Activated naive CD4-positive, alpha-beta T cell treated with anti-CD3 and anti-CD28 coated beads, Interleukin-2, amount 50 U/mL, for 24 hours (primary cell): Measurements from ENCODE around the gene HOXA3.

Source experiments
- H3K27ac Mint-ChIP-seq: one replicate; pipeline ENCODE4 v1.8.0; 2021; ENCODE audit warnings: mild to moderate bottlenecking, mixed read lengths
- H3K27me3 Mint-ChIP-seq: one replicate; pipeline ENCODE4 v1.8.0; 2021; ENCODE audit warnings: mixed read lengths
- H3K36me3 Mint-ChIP-seq: one replicate; pipeline ENCODE4 v1.8.0; 2021; ENCODE audit warnings: mixed read lengths
- H3K4me1 Mint-ChIP-seq: one replicate; pipeline ENCODE4 v1.8.0; 2021; ENCODE audit warnings: mixed read lengths
- H3K4me3 Mint-ChIP-seq: one replicate; pipeline ENCODE4 v1.8.0; 2021; ENCODE audit warnings: mild to moderate bottlenecking, mixed read lengths
- H3K9me3 Mint-ChIP-seq: one replicate; pipeline ENCODE4 v1.8.0; 2021; ENCODE audit warnings: mixed read lengths

HOXA3 gene

GRCh38 chr7:27165996-27166530, 13.7 kb upstream of the HOXA3 start:
- Mint-ChIP-seq H3K36me3 (peaks cover 2% of the 10 kb centered on the region), H3K27me3 (peaks cover 56% of the 10 kb centered on the region), H3K4me3 (peak overlapping the region; percentile 57), H3K9me3 (no peaks in the 10 kb centered on the region), H3K27ac (peak overlapping the region; percentile 81), H3K4me1 (peaks cover 24% of the 10 kb centered on the region)

DNA sequence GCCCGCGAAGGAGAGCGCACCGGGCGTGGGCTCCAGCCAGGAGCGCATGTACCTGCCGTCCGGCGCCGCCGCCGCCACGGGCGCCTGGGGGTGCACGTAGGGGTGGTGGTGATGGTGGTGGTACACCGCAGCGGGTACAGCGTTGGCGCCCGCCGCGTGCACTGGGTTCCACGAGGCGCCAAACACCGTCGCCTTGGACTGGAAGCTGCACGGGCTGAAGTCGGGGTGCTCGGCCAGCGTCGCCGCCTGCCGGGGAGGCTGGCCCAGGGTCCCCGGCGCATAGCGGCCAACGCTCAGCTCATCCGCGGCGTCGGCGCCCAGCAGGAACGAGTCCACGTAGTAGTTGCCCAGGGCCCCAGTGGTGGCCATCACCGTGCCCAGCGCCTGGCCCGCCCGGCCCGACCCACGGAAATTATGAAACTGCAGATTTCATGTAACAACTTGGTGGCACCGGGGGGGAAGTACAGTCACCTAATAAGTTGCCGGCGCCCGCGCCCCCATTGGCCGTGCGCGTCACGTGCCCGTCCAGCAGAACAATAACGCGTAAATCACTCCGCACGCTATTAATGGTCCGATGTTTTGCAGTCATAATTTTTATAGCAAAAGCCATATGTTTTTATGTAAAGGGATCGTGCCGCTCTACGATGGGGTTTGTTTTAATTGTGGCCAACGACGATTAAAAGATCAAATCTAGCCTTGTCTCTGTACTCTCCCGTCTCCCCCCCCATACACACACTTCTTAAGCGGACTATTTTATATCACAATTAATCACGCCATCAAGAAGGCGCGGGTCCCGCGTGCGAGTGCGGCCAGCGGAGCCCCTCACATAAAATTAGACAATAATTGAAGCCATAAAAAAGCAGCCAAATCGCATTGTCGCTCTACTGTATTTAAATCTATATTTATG, 13.0 kb upstream of the HOXA3 start, which contains the start of gene HOXA9:
TSS of gene HOXA9 (minus strand) at position 449 of the 907 bp plus-strand sequence. CDS start at position 369, 80 bp downstream.
- H3K9me3 Mint-ChIP-seq: no peaks in the 10 kb centered on the region
- H3K27me3 Mint-ChIP-seq: peaks cover 53% of the 10 kb centered on the region
- peak within 1 kb of the TSS; percentile 57 for H3K4me3 Mint-ChIP-seq
- H3K36me3 Mint-ChIP-seq: peaks cover 2% of the 10 kb centered on the region
- H3K27ac Mint-ChIP-seq: peak within 1 kb of the TSS; percentile 81
- peaks cover 22% of the 10 kb centered on the region for H3K4me1 Mint-ChIP-seq

- Mint-ChIP-seq H3K27ac (peak overlapping the region; percentile 62), H3K27me3 (peaks cover 55% of the 10 kb centered on the region), H3K9me3 (no peaks in the 10 kb centered on the region), H3K4me3 (no peak overlapping the region), H3K4me1 (peaks cover 27% of the 10 kb centered on the region), H3K36me3 (peaks cover 2% of the 10 kb centered on the region)
Measured at GRCh38 chr7:27164367-27165088, 12.1 kb upstream of the HOXA3 start.

DNA sequence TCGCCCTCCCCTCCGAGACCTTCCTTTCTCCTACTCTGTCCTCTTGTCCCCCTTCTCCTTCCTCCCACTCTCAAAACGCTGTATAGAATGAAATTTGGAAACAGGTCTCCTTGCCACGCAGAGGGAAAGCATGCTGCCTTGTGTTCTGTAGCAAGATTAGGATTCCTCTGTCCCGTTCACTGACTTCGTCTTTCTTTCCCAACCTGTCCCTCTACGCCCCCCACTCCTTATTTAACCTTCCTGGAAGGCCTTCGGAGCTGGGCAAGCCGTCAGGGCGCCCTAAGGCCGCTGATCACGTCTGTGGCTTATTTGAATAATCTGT, 11.6 kb upstream of the HOXA3 start:
- no peaks in the 10 kb centered on the region for H3K9me3 Mint-ChIP-seq
- peak overlapping the region; percentile 55 for H3K27ac Mint-ChIP-seq
- peaks cover 27% of the 10 kb centered on the region for H3K4me1 Mint-ChIP-seq
- peaks cover 2% of the 10 kb centered on the region for H3K36me3 Mint-ChIP-seq
- no peak overlapping the region for H3K4me3 Mint-ChIP-seq
- H3K27me3 Mint-ChIP-seq: peaks cover 59% of the 10 kb centered on the region

- Mint-ChIP-seq H3K27ac (peak overlapping the region; percentile 48), H3K4me1 (peaks cover 25% of the 10 kb centered on the region), H3K27me3 (peaks cover 58% of the 10 kb centered on the region), H3K4me3 (no peak overlapping the region), H3K36me3 (no peaks in the 10 kb centered on the region), H3K9me3 (no peaks in the 10 kb centered on the region)
Measured at GRCh38 chr7:27163288-27164044, 11.1 kb upstream of the HOXA3 start.

DNA sequence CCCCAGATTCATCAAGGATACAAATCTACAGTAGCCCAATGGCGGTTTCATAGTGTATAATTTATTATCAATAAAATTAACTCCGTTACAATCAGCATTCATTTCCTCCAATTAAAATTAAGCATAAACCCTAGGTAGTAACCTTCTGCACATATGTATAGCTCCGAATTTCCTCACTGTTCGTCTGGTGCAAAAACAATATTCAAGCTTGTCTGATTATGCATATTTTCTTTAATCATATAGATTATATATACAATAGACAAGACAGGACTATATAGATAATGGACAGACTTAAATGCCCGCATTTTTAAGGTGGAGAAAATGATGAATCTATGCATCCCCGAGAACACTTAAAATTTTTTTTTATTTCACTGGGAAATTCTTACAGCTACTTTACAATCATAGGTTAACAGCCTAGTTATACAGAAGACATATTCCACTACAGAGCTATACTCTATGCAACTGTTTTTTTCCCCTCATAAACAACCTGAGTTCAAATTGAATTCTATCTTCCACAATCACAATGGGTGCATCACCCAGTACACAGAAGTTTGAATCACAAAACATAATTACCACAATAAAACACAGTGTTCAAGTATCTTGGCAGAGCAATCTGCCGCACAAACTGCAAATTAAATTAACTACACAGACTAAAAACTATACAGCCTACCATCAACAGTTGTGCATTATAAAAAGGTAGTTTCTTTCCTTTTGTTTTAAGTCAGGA, 10.3 kb upstream of the HOXA3 start:
- Mint-ChIP-seq H3K27ac (no peak overlapping the region), H3K27me3 (peaks cover 58% of the 10 kb centered on the region), H3K9me3 (no peaks in the 10 kb centered on the region), H3K4me3 (no peak overlapping the region), H3K4me1 (peaks cover 31% of the 10 kb centered on the region), H3K36me3 (no peaks in the 10 kb centered on the region)

- Mint-ChIP-seq H3K4me3 (no peak overlapping the region), H3K27ac (no peak overlapping the region), H3K9me3 (no peaks in the 10 kb centered on the region), H3K27me3 (peaks cover 58% of the 10 kb centered on the region), H3K36me3 (no peaks in the 10 kb centered on the region), H3K4me1 (peaks cover 26% of the 10 kb centered on the region)
Measured at GRCh38 chr7:27161721-27162560, 9.6 kb upstream of the HOXA3 start.

GRCh38 chr7:27161214-27161720, 8.9 kb upstream of the HOXA3 start:
- Mint-ChIP-seq H3K9me3 (no peaks in the 10 kb centered on the region), H3K27me3 (peaks cover 62% of the 10 kb centered on the region), H3K36me3 (no peaks in the 10 kb centered on the region), H3K4me1 (peaks cover 28% of the 10 kb centered on the region), H3K27ac (no peak overlapping the region), H3K4me3 (peak overlapping the region; percentile 78)

GRCh38 chr7:27160546-27161213, 8.3 kb upstream of the HOXA3 start:
- H3K9me3 Mint-ChIP-seq: no peaks in the 10 kb centered on the region
- H3K4me1 Mint-ChIP-seq: peaks cover 29% of the 10 kb centered on the region
- no peak overlapping the region for H3K27ac Mint-ChIP-seq
- no peaks in the 10 kb centered on the region for H3K36me3 Mint-ChIP-seq
- H3K27me3 Mint-ChIP-seq: peaks cover 60% of the 10 kb centered on the region
- peak overlapping the region; percentile 78 for H3K4me3 Mint-ChIP-seq

DNA sequence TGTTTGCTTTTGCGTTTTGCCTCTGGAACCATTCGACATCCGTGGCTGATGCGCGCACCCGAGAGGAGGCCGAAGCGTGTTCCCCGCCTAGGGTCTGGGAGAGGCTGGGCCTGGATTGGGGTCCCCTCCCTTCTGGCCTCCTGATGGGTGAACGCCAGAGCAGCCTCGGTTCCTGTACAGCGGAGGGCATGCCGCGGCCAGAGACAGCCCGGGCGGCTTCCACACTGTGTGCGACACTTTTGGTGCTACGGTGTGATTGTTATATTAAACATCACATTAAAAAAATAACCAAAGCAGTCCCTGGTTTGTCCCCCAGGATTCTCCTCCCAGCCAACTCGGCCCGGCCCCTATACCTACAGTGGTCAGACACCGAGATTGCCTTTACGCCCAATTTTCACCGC, 7.8 kb upstream of the HOXA3 start:
- H3K36me3 Mint-ChIP-seq: no peaks in the 10 kb centered on the region
- peaks cover 31% of the 10 kb centered on the region for H3K4me1 Mint-ChIP-seq
- peak overlapping the region; percentile 74 for H3K4me3 Mint-ChIP-seq
- no peak overlapping the region for H3K27ac Mint-ChIP-seq
- peaks cover 63% of the 10 kb centered on the region for H3K27me3 Mint-ChIP-seq
- H3K9me3 Mint-ChIP-seq: no peaks in the 10 kb centered on the region

DNA sequence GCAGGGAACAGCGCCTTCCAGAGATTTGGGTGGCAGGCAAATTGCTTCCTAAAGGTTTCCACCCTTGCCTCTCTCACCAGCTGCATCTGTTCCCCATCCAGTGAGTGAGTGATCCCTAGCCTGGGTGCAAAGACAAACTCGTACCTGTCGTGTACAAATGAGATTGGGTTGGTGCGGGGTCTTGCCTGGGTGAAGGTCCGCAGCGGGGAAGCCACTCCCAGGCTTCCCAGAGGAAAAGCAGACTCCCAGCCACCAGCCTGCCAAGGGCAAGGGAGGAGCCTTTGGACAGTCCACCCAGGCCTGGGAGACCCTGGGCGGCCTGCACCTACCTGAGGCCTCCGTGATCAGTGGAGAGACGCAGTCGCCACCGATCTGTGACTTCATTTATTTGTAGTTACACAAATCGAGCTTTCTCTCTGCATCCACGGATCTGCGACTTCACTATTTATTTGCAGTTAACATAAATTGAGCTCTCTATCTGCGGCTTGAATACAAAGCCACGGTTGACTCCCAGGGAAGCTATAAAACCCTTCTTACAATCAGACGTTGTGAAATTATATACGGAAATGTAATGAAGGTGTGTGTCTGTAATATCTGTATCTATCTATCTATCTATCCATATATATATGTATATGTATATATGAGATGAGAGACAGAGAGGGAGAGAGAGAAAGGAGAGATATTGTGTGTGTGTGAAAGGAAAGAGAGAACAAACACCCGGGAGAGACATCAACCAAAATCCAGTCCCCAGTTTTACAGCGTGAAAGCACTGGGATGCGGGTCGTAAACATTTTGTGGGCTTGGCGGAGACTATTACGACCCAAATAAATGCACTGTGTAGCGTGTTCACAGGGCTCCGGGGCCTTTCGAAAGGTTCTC, 7.1 kb upstream of the HOXA3 start:
- no peaks in the 10 kb centered on the region for H3K9me3 Mint-ChIP-seq

GRCh38 chr7:27158436-27159265, 6.3 kb upstream of the HOXA3 start:
- no peaks in the 10 kb centered on the region for H3K9me3 Mint-ChIP-seq
- peak overlapping the region; percentile 43 for H3K27ac Mint-ChIP-seq
- peaks cover 46% of the 10 kb centered on the region for H3K4me1 Mint-ChIP-seq
- H3K4me3 Mint-ChIP-seq: peak overlapping the region; percentile 6
- peaks cover 67% of the 10 kb centered on the region for H3K27me3 Mint-ChIP-seq
- peaks cover 3% of the 10 kb centered on the region for H3K36me3 Mint-ChIP-seq

More for the DNA sequence above, 7.1 kb upstream of the HOXA3 start:
- no peak overlapping the region for H3K27ac Mint-ChIP-seq
- H3K36me3 Mint-ChIP-seq: peaks cover 3% of the 10 kb centered on the region
- peak overlapping the region; percentile 74 for H3K4me3 Mint-ChIP-seq
- H3K27me3 Mint-ChIP-seq: peaks cover 66% of the 10 kb centered on the region
- peaks cover 38% of the 10 kb centered on the region for H3K4me1 Mint-ChIP-seq
